Measurements from ENCODE around the gene ZNF488.

DNA sequence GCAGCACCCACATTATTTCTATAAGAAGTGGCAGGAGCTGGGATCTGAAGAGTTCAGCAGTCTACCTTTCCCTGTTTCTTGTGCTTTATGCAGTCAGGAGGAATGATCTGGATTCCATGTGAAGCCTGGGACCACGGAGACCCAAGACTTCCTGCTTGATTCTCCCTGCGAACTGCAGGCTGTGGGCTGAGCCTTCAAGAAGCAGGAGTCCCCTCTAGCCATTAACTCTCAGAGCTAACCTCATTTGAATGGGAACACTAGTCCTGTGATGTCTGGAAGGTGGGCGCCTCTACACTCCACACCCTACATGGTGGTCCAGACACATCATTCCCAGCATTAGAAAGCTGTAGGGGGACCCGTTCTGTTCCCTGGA is 36.8 kb downstream of the ZNF488 start:
- TF ChIP-seq, protein P1, sequence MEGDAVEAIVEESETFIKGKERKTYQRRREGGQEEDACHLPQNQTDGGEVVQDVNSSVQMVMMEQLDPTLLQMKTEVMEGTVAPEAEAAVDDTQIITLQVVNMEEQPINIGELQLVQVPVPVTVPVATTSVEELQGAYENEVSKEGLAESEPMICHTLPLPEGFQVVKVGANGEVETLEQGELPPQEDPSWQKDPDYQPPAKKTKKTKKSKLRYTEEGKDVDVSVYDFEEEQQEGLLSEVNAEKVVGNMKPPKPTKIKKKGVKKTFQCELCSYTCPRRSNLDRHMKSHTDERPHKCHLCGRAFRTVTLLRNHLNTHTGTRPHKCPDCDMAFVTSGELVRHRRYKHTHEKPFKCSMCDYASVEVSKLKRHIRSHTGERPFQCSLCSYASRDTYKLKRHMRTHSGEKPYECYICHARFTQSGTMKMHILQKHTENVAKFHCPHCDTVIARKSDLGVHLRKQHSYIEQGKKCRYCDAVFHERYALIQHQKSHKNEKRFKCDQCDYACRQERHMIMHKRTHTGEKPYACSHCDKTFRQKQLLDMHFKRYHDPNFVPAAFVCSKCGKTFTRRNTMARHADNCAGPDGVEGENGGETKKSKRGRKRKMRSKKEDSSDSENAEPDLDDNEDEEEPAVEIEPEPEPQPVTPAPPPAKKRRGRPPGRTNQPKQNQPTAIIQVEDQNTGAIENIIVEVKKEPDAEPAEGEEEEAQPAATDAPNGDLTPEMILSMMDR (conservative IDR thresholded peaks at IDR 0.05; ENCODE audit: low read length): no peak
- no peak for TF ChIP-seq EZH2phosphoT487 (IDR thresholded peaks at IDR 0.05; ENCODE audit: borderline replicate concordance)

Data from Loucy (cell line).